ENCODE results near the gene MFSD8.
"Not testable (repeated sequence)": the region's sequence is repeated elsewhere in the genome, so short reads cannot be mapped to it uniquely, and the experiment has no call there.

The MFSD8 gene

DNA sequence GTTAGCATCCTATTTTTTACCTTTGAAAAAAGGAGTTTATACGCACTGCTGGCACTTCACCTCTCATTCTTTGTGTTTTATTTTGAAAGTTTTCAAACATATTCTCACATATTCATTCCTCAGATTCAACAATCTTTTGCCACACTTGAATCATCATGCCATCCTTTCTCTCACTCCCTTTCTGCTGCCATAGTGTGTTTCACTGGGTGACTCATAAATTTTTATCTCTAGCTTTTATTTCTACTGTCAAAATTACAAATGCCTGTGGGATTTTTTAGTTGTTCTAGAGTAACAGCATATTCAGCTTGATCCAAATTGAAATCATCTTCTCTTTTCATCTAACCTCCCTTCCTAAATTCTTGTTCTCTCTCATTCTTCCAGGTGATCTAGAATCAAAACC lies 28.0 kb downstream of the MFSD8 start:
- DNase-seq (ENCODE audit: low read depth in 2 of 2) = no peak

DNA sequence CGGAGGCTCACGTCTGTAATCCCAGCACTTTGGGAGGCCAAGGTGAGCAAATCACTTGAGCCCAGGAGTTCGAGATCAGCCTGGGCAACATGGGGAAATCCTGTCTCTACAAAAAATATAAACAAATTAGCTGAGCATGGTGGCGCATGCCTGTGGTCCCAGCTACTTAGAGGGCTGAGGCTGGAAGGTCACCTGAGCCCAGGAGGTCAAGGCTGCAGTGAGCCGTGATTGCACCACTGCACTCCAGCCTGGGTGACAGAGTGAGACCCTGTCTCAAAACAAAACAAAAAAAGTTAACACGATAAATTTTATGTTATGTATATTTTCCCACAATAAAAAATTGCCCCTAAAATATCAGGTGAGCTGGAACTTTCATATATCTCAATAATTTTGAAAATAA lies 33.1 kb downstream of the MFSD8 start:
- DNase-seq (ENCODE audit: low read depth in 2 of 2) = not testable (repeated sequence)

DNA sequence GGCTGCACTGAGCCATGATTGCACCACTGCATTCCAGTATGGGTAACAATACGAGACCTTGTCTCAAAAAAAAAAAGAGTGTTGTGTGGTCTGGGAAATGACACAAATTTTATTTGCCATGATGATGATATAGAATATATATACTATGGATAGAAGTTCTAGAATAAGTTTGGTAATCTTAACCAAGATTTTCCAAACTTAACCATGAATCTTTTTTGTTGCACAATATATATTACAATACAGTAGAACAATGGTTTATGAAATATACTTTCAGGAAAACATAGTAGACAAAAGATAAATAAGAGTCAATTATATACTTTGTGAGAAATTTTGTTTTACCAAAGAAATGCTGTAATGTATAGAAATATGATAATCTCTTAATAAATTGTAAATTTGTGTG lies 34.8 kb downstream of the MFSD8 start:
- DNase-seq (ENCODE audit: low read depth in 2 of 2) = no peak

DNA sequence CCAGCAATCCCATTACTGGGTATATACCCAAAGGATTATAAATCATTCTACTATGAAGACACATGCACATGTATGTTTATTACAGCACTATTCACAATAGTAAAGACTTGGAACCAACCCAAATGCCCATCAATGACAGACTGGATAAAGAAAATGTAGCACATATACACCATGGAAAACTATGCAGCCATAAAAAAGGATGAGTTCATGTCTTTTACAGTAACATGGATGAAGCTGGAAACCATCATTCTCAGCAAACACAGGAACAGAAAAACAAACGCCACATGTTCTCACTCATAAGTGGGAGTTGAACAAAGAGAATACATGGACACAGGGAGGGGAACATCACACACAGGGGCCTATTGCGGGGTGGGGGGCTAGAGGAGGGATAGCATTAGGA lies 39.3 kb downstream of the MFSD8 start:
- DNase-seq (ENCODE audit: low read depth in 2 of 2) = not testable (repeated sequence)

DNA sequence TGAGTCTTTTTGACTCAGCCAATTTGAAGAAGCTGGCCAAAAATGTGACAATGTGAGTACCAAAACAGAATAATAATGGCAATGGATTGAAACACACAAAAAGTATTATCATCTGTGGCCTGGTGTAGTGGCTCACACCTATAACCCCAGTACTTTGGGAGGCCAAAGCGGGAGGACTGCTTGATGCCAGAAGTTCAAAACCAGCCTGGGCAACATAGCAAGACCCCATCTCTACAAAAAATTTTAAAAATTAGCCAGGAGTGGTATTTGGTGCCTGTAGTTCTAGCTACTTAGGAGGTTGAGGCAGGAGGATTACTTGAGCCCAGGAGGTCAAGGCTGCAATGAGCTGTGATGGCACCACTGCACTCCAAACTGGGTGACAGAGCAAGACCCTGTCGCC lies 42.7 kb downstream of the MFSD8 start:
- DNase-seq (ENCODE audit: low read depth in 2 of 2) = no peak

DNA sequence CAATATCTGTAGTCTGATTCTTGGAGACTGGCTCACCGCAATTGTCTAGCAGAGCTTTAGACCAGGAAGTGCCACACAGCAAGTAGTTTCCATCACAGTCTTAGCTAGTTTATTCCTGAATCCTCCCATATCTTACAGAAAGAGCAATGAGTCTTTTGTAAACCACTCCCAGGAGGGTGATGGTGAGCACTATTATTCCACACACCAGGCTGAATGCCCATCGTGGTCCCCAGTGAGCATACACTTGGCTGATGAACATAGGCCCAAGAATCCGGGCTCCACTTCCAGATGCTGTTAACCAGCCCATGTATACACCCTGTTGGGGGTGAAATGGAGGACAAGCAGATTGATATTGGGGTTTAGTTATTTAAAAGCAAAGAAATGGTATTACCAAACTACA lies 44.5 kb downstream of the MFSD8 start:
- no peak for DNase-seq (ENCODE audit: low read depth in 2 of 2)

DNA sequence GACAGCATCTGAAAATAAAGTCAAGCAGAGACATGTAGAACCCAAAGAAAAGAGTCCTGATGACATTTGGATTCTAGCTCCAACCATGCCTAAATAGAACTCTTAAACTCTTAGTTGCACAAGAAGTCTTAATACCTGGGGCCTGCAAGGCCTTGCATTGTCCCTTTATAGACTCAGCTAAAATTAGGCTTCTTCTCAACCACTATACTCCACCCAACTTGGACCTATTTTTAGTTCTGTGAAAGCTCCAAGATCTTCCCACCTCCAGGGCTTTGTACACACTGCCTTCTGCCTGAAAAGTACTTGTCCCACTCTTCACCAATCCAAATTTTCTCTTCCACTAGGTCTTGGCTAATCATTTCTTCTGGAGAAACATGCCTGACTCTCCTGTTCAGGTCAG lies 47.8 kb downstream of the MFSD8 start:
- DNase-seq (ENCODE audit: low read depth in 2 of 2) = no peak

DNA sequence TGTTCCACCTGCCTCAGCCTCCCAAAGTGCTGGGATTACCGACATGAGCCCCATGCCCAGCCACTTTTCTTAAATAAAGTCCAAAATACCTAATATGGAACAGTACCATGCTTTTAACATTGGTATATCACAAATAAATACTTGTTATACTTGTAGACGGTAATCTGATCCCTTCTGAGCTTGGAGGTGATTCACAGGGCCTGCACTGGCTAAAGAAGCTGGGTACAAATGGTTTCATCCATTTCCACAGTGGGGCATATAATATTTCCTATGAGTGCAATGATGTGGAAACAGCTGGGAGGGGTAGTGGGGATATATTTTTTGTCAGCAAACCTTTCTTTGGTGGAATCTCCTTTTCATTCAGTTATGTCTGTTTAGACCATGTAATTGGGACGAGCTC lies 48.5 kb downstream of the MFSD8 start:
- no peak for DNase-seq (ENCODE audit: low read depth in 2 of 2)

DNA sequence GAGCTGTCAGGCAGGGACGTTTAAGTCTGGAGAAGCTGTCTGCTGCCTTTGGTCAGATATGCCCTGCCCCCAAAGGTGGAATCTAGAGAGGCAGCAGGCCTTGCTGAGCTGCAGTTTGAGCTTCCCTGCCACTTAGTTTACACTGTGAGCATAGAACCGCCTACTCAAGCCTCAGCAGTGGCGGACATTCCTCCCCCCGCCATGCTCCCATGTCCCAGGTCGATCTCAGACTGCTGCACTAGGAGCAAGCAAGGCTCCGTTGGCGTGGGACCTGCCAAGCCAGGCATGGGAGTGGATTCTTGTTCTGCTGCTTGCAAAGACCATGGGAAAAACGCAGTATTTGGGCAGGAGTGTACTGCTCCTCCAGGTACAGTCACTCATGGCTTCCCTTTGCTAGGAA lies 59.9 kb downstream of the MFSD8 start:
- DNase-seq (ENCODE audit: low read depth in 2 of 2) = no peak

DNA sequence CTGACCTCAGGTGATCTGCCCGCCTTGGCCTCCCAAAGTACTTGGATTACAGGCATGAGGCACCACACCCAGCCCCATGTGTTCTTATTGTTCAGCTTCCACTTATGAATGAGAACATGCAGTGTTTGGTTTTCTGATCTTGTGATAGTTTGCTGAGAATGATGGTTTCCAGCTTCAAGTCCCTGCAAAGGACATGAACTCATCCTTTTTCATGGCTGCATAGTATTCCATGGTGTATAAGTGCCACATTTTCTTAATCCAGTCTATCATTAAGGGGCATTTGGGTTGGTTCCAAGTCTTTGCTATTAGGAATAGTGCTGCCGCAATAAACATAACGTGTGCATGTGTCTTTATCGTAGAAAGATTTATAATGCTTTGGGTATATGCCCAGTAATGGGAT lies 65.3 kb downstream of the MFSD8 start:
- not testable (repeated sequence) for DNase-seq (ENCODE audit: low read depth in 2 of 2)

DNA sequence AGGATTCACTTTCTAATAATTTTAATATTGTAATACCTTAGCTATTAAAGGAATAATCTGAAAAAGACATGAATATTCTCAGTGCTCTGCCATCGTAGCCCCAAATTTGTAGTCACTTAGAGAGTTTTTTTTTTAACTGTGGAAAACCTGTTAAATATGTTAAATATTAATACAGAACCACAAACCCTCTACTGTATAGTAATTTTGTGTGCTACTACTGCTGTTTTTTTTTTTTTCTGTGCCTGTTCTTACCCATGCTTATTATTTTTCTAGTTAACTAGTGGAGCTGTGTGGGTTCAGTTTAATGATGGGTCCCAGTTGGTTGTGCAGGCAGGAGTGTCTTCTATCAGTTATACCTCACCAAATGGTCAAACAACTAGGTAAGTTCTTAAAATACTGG lies 68.4 kb downstream of the MFSD8 start:
- DNase-seq (ENCODE audit: low read depth in 2 of 2) = no peak

DNA sequence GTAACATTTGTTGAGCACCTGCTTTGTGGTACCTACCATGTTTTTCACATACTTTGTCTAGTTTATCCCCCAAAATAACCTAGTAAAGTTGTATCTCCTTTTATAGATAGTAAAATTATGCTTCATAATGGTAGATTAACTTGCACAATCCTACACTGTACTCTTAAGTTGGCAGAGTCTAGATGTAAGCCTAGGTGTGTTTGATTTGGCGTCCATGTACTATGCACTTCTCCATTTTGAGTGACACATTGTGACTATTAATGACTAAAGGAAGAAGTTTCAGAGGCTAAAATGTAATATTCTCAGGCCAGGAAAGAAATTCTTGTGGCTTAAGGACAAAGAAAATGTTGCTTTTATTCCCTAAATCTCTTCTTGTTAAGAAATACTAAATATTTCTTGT lies 68.9 kb downstream of the MFSD8 start:
- DNase-seq (ENCODE audit: low read depth in 2 of 2) = no peak

DNA sequence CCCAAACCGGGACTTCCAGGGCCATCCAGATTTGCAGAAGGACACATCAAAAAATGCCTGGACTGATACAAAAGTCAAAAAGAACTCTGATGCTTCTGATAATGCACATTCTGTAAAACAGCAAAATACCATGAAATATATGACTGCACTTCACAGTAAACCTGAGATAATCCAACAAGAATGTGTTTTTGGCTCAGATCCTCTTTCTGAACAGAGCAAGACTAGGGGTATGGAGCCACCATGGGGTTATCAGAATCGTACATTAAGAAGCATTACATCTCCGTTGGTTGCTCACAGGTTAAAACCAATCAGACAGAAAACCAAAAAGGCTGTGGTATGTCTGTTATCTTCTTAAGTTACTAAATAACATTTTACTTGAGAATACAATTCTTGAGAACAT lies 75.1 kb downstream of the MFSD8 start:
- DNase-seq (ENCODE audit: low read depth in 2 of 2) = no peak

DNA sequence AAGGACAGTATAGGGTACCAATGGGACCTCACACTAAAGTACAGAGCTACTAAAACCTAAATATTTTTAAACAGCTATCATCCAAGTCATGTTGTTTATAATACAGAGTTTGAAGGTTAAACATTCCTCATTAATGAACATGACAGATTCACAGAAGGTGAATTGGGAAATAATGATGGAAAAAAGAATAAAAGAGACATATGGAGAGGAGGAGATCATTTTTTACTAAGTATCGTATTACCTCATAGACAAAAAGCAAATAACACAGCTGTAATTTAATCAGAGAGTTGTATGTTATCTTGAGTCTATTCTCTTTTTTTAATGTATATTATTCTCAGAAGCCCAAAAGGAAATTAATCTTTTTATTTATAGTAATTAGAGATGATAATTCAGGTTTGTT lies 76.4 kb downstream of the MFSD8 start:
- no peak for DNase-seq (ENCODE audit: low read depth in 2 of 2)

DNA sequence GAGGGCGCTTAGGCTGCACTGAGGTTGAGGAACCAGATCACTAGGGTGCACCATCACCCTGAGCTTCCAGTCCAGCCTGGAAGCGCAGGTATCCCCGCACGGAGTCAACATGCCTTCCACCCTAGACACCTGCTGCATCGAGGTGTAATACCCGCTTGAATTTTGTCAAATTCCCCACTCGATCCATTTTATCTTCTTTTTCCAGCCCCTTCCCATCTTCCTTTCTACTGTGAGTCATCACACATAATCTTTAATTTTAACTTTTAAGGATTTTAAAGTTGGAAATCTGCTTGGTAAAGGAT lies 83.5 kb downstream of the MFSD8 start:
- DNase-seq (ENCODE audit: low read depth in 2 of 2) = no peak

DNA sequence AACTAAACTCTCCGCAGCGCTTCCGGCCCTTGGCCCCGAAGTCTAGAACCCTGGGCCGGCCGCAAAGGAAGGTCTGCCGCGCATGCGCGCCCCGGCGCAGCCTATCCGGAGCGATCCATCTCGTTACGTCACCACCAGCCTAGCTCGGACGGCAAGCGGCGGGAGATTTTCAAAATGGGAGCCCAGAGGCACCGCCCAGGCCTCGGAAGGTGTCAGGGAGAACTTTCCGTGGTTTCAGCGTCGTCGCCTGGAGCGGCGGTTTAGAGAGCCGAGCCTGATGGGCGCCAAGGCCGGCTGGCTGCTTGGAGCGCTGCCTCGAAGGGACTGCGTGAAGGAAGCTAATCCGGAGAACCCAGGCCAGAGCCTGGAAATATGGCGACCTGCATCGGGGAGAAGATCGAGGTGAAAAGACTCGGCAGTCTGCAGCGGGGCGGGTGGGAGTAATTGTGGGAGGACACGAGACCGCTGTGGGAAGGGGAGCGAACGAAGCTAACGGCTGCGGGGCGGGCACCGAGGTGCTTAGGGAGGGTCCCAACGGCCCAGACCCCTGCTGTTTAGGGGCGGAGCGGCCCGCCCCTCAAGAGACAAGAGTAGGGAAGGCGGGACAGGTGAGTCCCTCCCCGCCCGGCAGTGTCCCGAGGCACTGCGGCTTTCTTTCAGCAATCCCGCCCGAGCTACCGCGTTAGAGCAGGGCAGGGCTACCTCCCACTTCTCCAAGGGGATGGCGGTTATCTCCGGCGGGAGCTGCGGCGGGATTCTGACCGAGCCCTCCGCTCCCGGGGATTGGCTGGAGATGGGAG lies 84.0 kb downstream of the MFSD8 start, which contains the start of gene PLK4:
TSS of gene PLK4 (plus strand) at position 131 of the 800 bp plus-strand sequence. CDS start at position 373, 242 bp downstream.
- DNase-seq (ENCODE audit: low read depth in 2 of 2) = peak; percentile 91

DNA sequence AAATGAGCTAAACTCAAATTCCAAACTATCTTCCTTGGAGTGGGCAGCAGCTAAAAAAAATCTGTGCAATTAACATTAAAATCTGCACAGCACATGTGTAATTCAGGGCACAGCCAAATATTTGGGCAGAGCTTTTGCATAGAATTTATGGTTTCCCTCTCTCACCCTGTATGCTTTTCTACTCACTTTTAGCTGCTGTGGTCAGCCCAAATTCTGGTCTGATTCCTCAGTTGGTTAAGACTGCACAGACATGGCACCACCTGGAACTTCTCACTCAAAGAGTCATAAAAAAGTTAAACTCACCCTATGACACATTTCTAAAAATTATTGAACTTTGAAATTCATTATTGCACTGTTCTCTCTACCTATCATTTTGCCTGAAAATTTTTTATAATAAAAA lies 89.2 kb downstream of the MFSD8 start:
- DNase-seq (ENCODE audit: low read depth in 2 of 2) = no peak

DNA sequence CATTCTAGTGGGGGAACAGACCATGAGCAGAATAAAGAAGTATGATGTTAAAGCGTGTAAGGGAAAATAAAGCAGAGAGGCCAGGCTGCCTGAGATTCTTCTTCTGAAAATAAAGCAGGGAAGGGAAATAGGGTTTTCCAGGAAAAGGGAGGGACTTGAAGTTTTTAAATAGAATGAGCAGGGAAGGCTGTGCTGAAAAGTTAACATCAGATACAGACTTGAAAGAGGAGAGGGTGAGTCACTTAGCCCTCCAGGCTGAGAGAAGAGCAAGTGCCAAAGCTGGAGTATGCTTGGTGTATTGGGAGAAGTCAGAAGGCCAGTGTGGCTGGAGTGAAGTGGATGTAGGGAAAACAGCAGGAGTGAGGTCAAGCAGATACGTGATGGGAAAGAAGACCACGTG lies 94.3 kb downstream of the MFSD8 start:
- DNase-seq (ENCODE audit: low read depth in 2 of 2) = no peak

DNA sequence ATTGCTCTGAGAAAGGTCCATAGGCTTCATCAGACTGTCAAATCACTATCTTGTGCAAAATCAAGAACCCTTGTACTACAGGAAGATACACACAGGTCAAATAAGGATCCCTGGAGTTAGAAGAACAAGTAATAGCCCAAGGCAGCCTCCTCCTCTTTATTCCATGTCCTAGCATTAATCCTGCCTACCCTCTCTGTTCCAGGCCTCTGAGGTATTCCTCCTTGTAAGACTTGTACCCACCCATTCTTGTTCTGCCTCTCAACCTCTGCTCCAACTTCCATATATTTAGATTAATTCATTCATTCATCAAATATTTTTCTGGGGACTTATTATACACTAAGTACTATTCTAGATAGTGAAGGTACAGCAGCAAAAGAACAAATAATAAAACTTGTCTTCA lies 94.7 kb downstream of the MFSD8 start:
- no peak for DNase-seq (ENCODE audit: low read depth in 2 of 2)

DNA sequence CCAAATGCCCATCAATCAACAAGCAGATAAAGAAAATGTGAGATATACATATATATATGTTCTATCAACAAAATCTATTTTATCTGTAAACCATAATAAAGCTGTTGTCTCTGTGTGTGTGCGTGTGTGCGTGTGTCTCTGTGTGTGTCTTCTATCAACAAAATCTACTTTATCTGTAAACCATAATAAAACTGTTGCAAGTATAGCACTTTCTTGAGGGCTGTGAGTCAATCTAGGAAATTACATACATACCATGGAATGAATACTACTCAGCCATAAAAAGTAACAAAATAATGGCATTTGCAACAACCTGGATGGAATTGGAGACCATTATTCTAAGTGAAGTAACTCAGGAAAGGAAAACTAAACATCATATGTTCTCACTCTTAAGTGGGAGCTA lies 96.8 kb downstream of the MFSD8 start:
- no peak for DNase-seq (ENCODE audit: low read depth in 2 of 2)
